ENCODE results near the gene RBM20.

RBM20 gene

GRCh38 chr10:110775020-110775375 is 130.9 kb downstream of the RBM20 start:
- Histone ChIP-seq H3K27ac (replicated peaks) (no peak overlapping the region), H3K27me3 (ENCODE audit: insufficient read depth, poor library complexity, severe bottlenecking) (peaks cover 12% of the 10 kb centered on the region), H3K4me3 (replicated peaks; ENCODE audit: insufficient read depth, low read length) (no peak overlapping the region)
- no peak for DNase-seq (ENCODE audit: low read depth in 1 of 2, low spot score in 1 of 2)
- TF ChIP-seq POLR2AphosphoS5 (IDR thresholded peaks at IDR 0.05; ENCODE audit: low read depth) (no peak), GABPA (IDR thresholded peaks at IDR 0.05; ENCODE audit: low read depth) (no peak), CTCF (IDR thresholded peaks at IDR 0.05; ENCODE audit: insufficient read depth, low read length) (no peak), SPI1 (IDR thresholded peaks at IDR 0.05; ENCODE audit: borderline replicate concordance, low read depth) (no peak), REST (IDR thresholded peaks at IDR 0.05; ENCODE audit: insufficient replicate concordance, low read depth) (no peak)

GRCh38 chr10:110775406-110775805 is 131.3 kb downstream of the RBM20 start:
- no peak for DNase-seq (ENCODE audit: low read depth in 1 of 2, low spot score in 1 of 2)
- Histone ChIP-seq H3K27ac (replicated peaks) (no peak overlapping the region), H3K27me3 (ENCODE audit: insufficient read depth, poor library complexity, severe bottlenecking) (peaks cover 12% of the 10 kb centered on the region), H3K4me3 (replicated peaks; ENCODE audit: insufficient read depth, low read length) (no peak overlapping the region)
- no peak for TF ChIP-seq POLR2AphosphoS5 (IDR thresholded peaks at IDR 0.05; ENCODE audit: low read depth)

GRCh38 chr10:110777017-110777416 is 132.9 kb downstream of the RBM20 start:
- DNase-seq (ENCODE audit: low read depth in 1 of 2, low spot score in 1 of 2) = no peak
- TF ChIP-seq POLR2AphosphoS5 (IDR thresholded peaks at IDR 0.05; ENCODE audit: low read depth) = no peak
- TF ChIP-seq SPI1 (IDR thresholded peaks at IDR 0.05; ENCODE audit: borderline replicate concordance, low read depth) = no peak
- no peak for TF ChIP-seq CTCF (IDR thresholded peaks at IDR 0.05; ENCODE audit: insufficient read depth, low read length)
- TF ChIP-seq REST (IDR thresholded peaks at IDR 0.05; ENCODE audit: insufficient replicate concordance, low read depth) = no peak
- TF ChIP-seq GABPA (IDR thresholded peaks at IDR 0.05; ENCODE audit: low read depth) = no peak
- Histone ChIP-seq H3K27me3 (ENCODE audit: insufficient read depth, poor library complexity, severe bottlenecking) (peaks cover 12% of the 10 kb centered on the region), H3K4me3 (replicated peaks; ENCODE audit: insufficient read depth, low read length) (no peak overlapping the region), H3K27ac (replicated peaks) (no peak overlapping the region)

GRCh38 chr10:110777661-110778060 is 133.5 kb downstream of the RBM20 start:
- Histone ChIP-seq H3K27me3 (ENCODE audit: insufficient read depth, poor library complexity, severe bottlenecking) (peaks cover 12% of the 10 kb centered on the region), H3K27ac (replicated peaks) (no peak overlapping the region), H3K4me3 (replicated peaks; ENCODE audit: insufficient read depth, low read length) (no peak overlapping the region)
- TF ChIP-seq CTCF (IDR thresholded peaks at IDR 0.05; ENCODE audit: insufficient read depth, low read length) (no peak), REST (IDR thresholded peaks at IDR 0.05; ENCODE audit: insufficient replicate concordance, low read depth) (no peak), GABPA (IDR thresholded peaks at IDR 0.05; ENCODE audit: low read depth) (no peak)
- DNase-seq (ENCODE audit: low read depth in 1 of 2, low spot score in 1 of 2) = no peak
